H9 (cell line): ENCODE results near the gene RNU6-1. TPM values are rescaled to one million over a fixed set of nuclear protein-coding genes. Genes with fewer than 3 reads are reported as not detected.

Experiments
- DNase-seq: peaks from one replicate; pipeline ENCODE4 v3.0.0-alpha.2; 2017
- H2AFZ ChIP-seq: one replicate; pipeline ENCODE4 v1.6.1; 2013; ENCODE audit warnings: mild to moderate bottlenecking, low read length, control low read depth, moderate library complexity
- H2AK5ac ChIP-seq: 2 replicates; pipeline ENCODE4 v1.6.1; 2013; ENCODE audit warnings: low read length, control low read depth, mixed read lengths; ENCODE audit not compliant: insufficient read length
- H2BK120ac ChIP-seq: one replicate; pipeline ENCODE4 v1.6.1; 2013; ENCODE audit warnings: low read depth, mild to moderate bottlenecking, low read length, control low read depth, inconsistent platforms; ENCODE audit not compliant: poor library complexity, severe bottlenecking
- H2BK12ac ChIP-seq: 2 replicates; pipeline ENCODE4 v1.6.1; 2013; ENCODE audit warnings: low read length, control low read depth, mixed read lengths, low read depth; ENCODE audit not compliant: insufficient read length
- H2BK15ac ChIP-seq: 2 replicates; pipeline ENCODE4 v1.6.1; 2013; ENCODE audit warnings: low read depth, low read length, control low read depth
- H2BK20ac ChIP-seq: one replicate; pipeline ENCODE4 v1.6.1; 2013; ENCODE audit warnings: low read depth, mild to moderate bottlenecking, low read length, control low read depth, inconsistent platforms; ENCODE audit not compliant: poor library complexity, severe bottlenecking
- H2BK5ac ChIP-seq: 2 replicates; pipeline ENCODE4 v1.6.1; 2013; ENCODE audit warnings: low read length, control low read depth, mixed read lengths; ENCODE audit not compliant: insufficient read length
- H3K14ac ChIP-seq: 2 replicates; pipeline ENCODE4 v1.6.1; 2013; ENCODE audit warnings: low read length, control low read depth; ENCODE audit not compliant: insufficient read depth
- H3K18ac ChIP-seq: 2 replicates; pipeline ENCODE4 v1.6.1; 2013; ENCODE audit warnings: low read depth, mild to moderate bottlenecking, mixed read lengths, low read length, control low read depth; ENCODE audit not compliant: insufficient read length
- H3K23ac ChIP-seq: 2 replicates; pipeline ENCODE4 v1.6.1; 2013; ENCODE audit warnings: low read length, control low read depth, mixed read lengths, low read depth; ENCODE audit not compliant: insufficient read length
- H3K23me2 ChIP-seq: 2 replicates; pipeline ENCODE4 v1.6.1; 2013; ENCODE audit warnings: low read depth, mild to moderate bottlenecking, mixed read lengths, low read length, control low read depth; ENCODE audit not compliant: insufficient read length, poor library complexity, severe bottlenecking
- H3K27ac ChIP-seq: 2 replicates; pipeline ENCODE4 v1.5.1; 2013; ENCODE audit warnings: low read length, control low read depth, mixed read lengths, low read depth; ENCODE audit not compliant: insufficient read length
- H3K27me3 ChIP-seq: 2 replicates; pipeline ENCODE4 v1.6.1; 2013; ENCODE audit warnings: low read length, control low read depth, inconsistent platforms; ENCODE audit not compliant: insufficient read depth
- H3K4ac ChIP-seq: 2 replicates; pipeline ENCODE4 v1.6.1; 2013; ENCODE audit warnings: low read depth, mild to moderate bottlenecking, control low read depth, inconsistent platforms, low read length, moderate library complexity
- H3K4me1 ChIP-seq: 2 replicates; pipeline ENCODE4 v1.6.1; 2013; ENCODE audit warnings: low read length, control low read depth, inconsistent platforms; ENCODE audit not compliant: insufficient read depth
- H3K4me2 ChIP-seq: 2 replicates; pipeline ENCODE4 v1.6.1; 2013; ENCODE audit warnings: low read length, control low read depth, mixed read lengths; ENCODE audit not compliant: insufficient read length, insufficient read depth
- H3K56ac ChIP-seq: 2 replicates; pipeline ENCODE4 v1.6.1; 2013; ENCODE audit warnings: low read depth, mild to moderate bottlenecking, mixed read lengths, low read length, control low read depth; ENCODE audit not compliant: insufficient read length
- H3K79me1 ChIP-seq: 2 replicates; pipeline ENCODE4 v1.6.1; 2013; ENCODE audit warnings: low read depth, mild to moderate bottlenecking, moderate library complexity, low read length, control low read depth, inconsistent platforms; ENCODE audit not compliant: insufficient read depth, poor library complexity, severe bottlenecking
- H3K79me2 ChIP-seq: 2 replicates; pipeline ENCODE4 v1.6.1; 2013; ENCODE audit warnings: low read length, control low read depth, inconsistent platforms; ENCODE audit not compliant: insufficient read depth
- H3K9ac ChIP-seq: 2 replicates; pipeline ENCODE4 v1.6.1; 2013; ENCODE audit warnings: low read length, control low read depth, mixed read lengths; ENCODE audit not compliant: insufficient read length; ENCODE audit errors: extremely low read depth
- H3K9me3 ChIP-seq: one replicate; pipeline ENCODE4 v1.6.1; 2013; ENCODE audit warnings: low read depth, low read length, inconsistent platforms; ENCODE audit not compliant: control insufficient read depth
- H3T11ph ChIP-seq: one replicate; pipeline ENCODE4 v1.6.1; 2013; ENCODE audit warnings: mild to moderate bottlenecking, low read length, control low read depth, inconsistent platforms
- H4K20me1 ChIP-seq: one replicate; pipeline ENCODE4 v1.6.1; 2013; ENCODE audit not compliant: control insufficient read depth, insufficient read length, insufficient read depth
- H4K5ac ChIP-seq: 2 replicates; pipeline ENCODE4 v1.6.1; 2013; ENCODE audit warnings: low read depth, mild to moderate bottlenecking, mixed read lengths, low read length, control low read depth; ENCODE audit not compliant: insufficient read length
- H4K8ac ChIP-seq: replicated peaks from 2 replicates; pipeline ENCODE4 v1.6.1; 2013; ENCODE audit warnings: low read length, control low read depth, mixed read lengths, low read depth; ENCODE audit not compliant: insufficient read length
- H4K91ac ChIP-seq: 2 replicates; pipeline ENCODE4 v1.6.1; 2013; ENCODE audit warnings: low read depth, mild to moderate bottlenecking, moderate library complexity, mixed read lengths, low read length, control low read depth; ENCODE audit not compliant: insufficient read length
- H3K27ac Mint-ChIP-seq, 3 experiments: 2 replicates in 2 of 3; 3 replicates in 1 of 3; pipeline ENCODE4 v1.8.0; 2020 to 2021; ENCODE audit warnings: mixed read lengths in 3 of 3, mild to moderate bottlenecking in 1 of 3, moderate library complexity in 1 of 3
- H3K27me3 Mint-ChIP-seq: 2 replicates; pipeline ENCODE4 v1.8.0; 2021; ENCODE audit warnings: low read depth, mild to moderate bottlenecking, moderate library complexity, mixed read lengths
- H3K36me3 Mint-ChIP-seq, 3 experiments: 2 replicates in 2 of 3; 3 replicates in 1 of 3; pipeline ENCODE4 v1.8.0; 2020 to 2021; ENCODE audit warnings: low read depth in 3 of 3, mixed read lengths in 3 of 3; ENCODE audit not compliant: insufficient read depth in 1 of 3
- H3K4me1 Mint-ChIP-seq, 2 experiments: 2 replicates each; pipeline ENCODE4 v1.8.0; 2020; ENCODE audit warnings: mixed read lengths in 2 of 2
- H3K4me3 Mint-ChIP-seq, 2 experiments: 2 replicates in 1 of 2; 3 replicates in 1 of 2; pipeline ENCODE4 v1.8.0; 2020 to 2021; ENCODE audit warnings: mild to moderate bottlenecking in 2 of 2, mixed read lengths in 2 of 2, moderate library complexity in 1 of 2
- H3K9me3 Mint-ChIP-seq, 2 experiments: 2 replicates in 1 of 2; 3 replicates in 1 of 2; pipeline ENCODE4 v1.8.0; 2020; ENCODE audit warnings: mild to moderate bottlenecking in 2 of 2, mixed read lengths in 2 of 2, moderate library complexity in 1 of 2
- WGBS: extraction: QIAGEN DNeasy Blood & Tissue Kit; methylation state at CpG from one replicate; pipeline ENCODE4 v1.1.7; 2013; ENCODE audit warnings: missing lambda C conversion rate, low lambda C conversion rate, mixed read lengths; ENCODE audit not compliant: insufficient read length; ENCODE audit errors: extremely low coverage; 5-methylcytosine and 5-hydroxymethylcytosine counted together
- total RNA-seq: library from RNA; stranded (reverse); gene quantifications from 2 replicates; pipeline ENCODE4 v1.2.1, GENCODE V29; 2021
- TF ChIP-seq, protein P1 (sequence below): fragments of 200-600 bp; sonication (generic); conservative IDR thresholded peaks from 3 replicates; pipeline ENCODE4 v1.8.0; 2021; ENCODE audit warnings: antibody characterized with exemption, mild to moderate bottlenecking

Gene RNU6-1
- total RNA-seq, 1 experiment from 2014 or later: not detected

DNA sequence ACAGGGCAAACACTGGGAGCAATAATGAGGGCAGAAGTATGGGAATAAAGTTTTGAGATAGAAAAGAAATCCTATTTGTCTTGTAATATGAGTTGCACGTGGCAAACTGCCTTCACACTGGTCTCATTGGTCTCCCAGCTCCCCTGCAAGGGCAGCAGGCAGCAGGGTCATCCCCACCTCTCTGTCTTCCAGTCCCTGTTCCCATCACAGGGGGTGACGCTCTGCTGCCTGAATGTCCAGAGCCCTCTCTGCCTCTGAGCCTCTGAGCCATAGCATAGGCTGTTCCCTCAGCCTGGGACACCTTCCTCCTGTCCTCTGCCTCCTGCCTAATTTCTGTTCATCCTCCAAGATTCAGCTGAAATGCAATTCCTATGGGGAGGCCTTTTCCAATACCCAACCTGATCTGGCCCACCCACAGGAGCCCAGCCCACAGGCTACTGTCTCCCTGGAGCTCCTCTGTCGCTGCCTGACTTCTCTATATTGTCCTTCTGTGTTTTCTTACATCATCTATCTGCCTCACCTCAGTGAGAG, 26.7 kb downstream of the RNU6-1 start:
- H3K36me3 Mint-ChIP-seq: peaks cover 0 to under 1% (median 0%) of the 10 kb centered on the region in 3 experiments; a peak in 1 of 7 replicates
- H3K79me1 ChIP-seq: no peaks in the 10 kb centered on the region
- H2BK5ac ChIP-seq: no peak overlapping the region
- no peak overlapping the region for H4K8ac ChIP-seq
- no peak overlapping the region for H3K18ac ChIP-seq
- H3K9me3 ChIP-seq: no peaks in the 10 kb centered on the region
- H3K4ac ChIP-seq: no peak overlapping the region
- no peaks in the 10 kb centered on the region for H3K23me2 ChIP-seq
- no peak overlapping the region for H3K9ac ChIP-seq
- no peaks in the 10 kb centered on the region for H4K20me1 ChIP-seq
- no peak overlapping the region for H3K27ac ChIP-seq
- H2BK20ac ChIP-seq: no peak overlapping the region
- H2BK15ac ChIP-seq: no peak overlapping the region
- H2BK120ac ChIP-seq: no peak overlapping the region
- no peak overlapping the region for H2BK12ac ChIP-seq
- H3K23ac ChIP-seq: no peak overlapping the region
- peaks cover 0 to 2% of the 10 kb centered on the region in 2 experiments; a peak in 1 of 5 replicates for H3K9me3 Mint-ChIP-seq
- H4K5ac ChIP-seq: no peak overlapping the region
- H3K56ac ChIP-seq: no peak overlapping the region
- WGBS: no CpG with 5 or more reads among the region's 3 CpGs
- H4K91ac ChIP-seq: no peak overlapping the region
- H3K14ac ChIP-seq: no peak overlapping the region
- H2AK5ac ChIP-seq: no peak overlapping the region
- H3K4me3 Mint-ChIP-seq: no peak overlapping the region
- peaks cover 33% of the 10 kb centered on the region for H3K27me3 Mint-ChIP-seq
- no peak overlapping the region for H2AFZ ChIP-seq
- TF ChIP-seq, protein P1, sequence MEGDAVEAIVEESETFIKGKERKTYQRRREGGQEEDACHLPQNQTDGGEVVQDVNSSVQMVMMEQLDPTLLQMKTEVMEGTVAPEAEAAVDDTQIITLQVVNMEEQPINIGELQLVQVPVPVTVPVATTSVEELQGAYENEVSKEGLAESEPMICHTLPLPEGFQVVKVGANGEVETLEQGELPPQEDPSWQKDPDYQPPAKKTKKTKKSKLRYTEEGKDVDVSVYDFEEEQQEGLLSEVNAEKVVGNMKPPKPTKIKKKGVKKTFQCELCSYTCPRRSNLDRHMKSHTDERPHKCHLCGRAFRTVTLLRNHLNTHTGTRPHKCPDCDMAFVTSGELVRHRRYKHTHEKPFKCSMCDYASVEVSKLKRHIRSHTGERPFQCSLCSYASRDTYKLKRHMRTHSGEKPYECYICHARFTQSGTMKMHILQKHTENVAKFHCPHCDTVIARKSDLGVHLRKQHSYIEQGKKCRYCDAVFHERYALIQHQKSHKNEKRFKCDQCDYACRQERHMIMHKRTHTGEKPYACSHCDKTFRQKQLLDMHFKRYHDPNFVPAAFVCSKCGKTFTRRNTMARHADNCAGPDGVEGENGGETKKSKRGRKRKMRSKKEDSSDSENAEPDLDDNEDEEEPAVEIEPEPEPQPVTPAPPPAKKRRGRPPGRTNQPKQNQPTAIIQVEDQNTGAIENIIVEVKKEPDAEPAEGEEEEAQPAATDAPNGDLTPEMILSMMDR: no peak
- peaks cover 9 to 19% of the 10 kb centered on the region in 2 experiments; a peak in 3 of 4 replicates for H3K4me1 Mint-ChIP-seq
- H3K79me2 ChIP-seq: no peaks in the 10 kb centered on the region
- H3T11ph ChIP-seq: no peak overlapping the region
- no peak overlapping the region for H3K4me2 ChIP-seq
- peak; percentile 25 for DNase-seq
- H3K27ac Mint-ChIP-seq: no peak overlapping the region
- peaks cover 1% of the 10 kb centered on the region; the same call in 1 of the 2 replicates for H3K27me3 ChIP-seq
- no peaks in the 10 kb centered on the region for H3K4me1 ChIP-seq
